Chondrocyte (in vitro differentiated cells): ENCODE data around the gene POU5F2. TPM values are rescaled to one million over a fixed set of nuclear protein-coding genes. Genes with fewer than 3 reads are reported as not detected.

Source experiments
- DNase-seq: peaks from one replicate; pipeline ENCODE4 v3.0.0; 2021; ENCODE audit warnings: mixed read lengths, low spot score
- H3K27ac Mint-ChIP-seq: one replicate; pipeline ENCODE4 v1.8.0; 2021; ENCODE audit warnings: mild to moderate bottlenecking, moderate library complexity, mixed read lengths; ENCODE audit not compliant: unreplicated experiment
- H3K27me3 Mint-ChIP-seq: 2 replicates; pipeline ENCODE4 v1.8.0; 2021; ENCODE audit warnings: low read depth, mixed read lengths
- H3K36me3 Mint-ChIP-seq: 2 replicates; pipeline ENCODE4 v1.8.0; 2021; ENCODE audit warnings: low read depth, mixed read lengths
- H3K4me1 Mint-ChIP-seq: 2 replicates; pipeline ENCODE4 v1.8.0; 2021; ENCODE audit warnings: low read depth, mild to moderate bottlenecking, mixed read lengths
- H3K4me3 Mint-ChIP-seq: one replicate; pipeline ENCODE4 v1.8.0; 2021; ENCODE audit warnings: mild to moderate bottlenecking, moderate library complexity, mixed read lengths; ENCODE audit not compliant: unreplicated experiment
- H3K9me3 Mint-ChIP-seq: 2 replicates; pipeline ENCODE4 v1.8.0; 2021; ENCODE audit warnings: low read depth, mixed read lengths
- total RNA-seq: library from RNA; stranded (reverse); gene quantifications from 3 replicates; pipeline ENCODE4 v1.2.1, GENCODE V29; 2021
- TF ChIP-seq, protein P1 (sequence below): fragments of 200-600 bp; sonication (generic); IDR thresholded peaks from 2 replicates; pipeline ENCODE4 v1.5.0; 2021; ENCODE audit warnings: antibody characterized with exemption, mild to moderate bottlenecking, moderate library complexity

POU5F2 gene
- total RNA-seq, 1 donor from 2014 or later, result 0.45 TPM

DNA sequence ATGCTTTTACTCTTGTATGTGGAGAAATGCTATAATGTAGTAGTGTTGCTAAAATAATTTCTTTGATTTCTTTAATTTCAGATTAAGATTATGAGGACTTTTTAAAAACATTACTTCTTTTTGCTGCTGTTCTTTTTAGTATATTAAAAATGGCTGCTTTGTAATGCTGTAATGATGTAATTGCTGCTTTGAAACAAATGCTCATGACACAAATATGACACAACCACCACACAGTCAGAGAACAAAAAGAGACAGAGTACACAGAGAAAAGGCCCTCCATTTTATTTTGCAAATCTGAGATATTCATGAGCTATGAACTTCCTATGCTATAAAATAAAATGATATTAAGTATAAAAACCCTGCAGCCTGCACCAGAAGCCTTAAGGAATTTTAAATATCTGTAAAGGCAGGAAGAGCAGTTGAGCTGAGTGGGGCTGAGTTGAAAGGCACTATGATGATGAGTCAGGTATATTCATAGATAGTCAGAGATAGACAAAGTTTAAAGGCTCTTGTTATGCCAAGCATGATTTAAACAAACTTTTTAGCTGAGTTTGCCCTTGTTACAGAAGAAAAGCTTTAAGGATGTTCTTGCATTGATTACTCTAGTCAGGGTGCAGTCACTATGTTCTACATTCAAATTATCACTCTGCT, 5.1 kb upstream of the POU5F2 start:
- Mint-ChIP-seq H3K9me3 (no peaks in the 10 kb centered on the region), H3K4me1 (peaks cover 7% of the 10 kb centered on the region), H3K27ac (peak overlapping the region; percentile 14), H3K36me3 (peaks cover 1% of the 10 kb centered on the region), H3K27me3 (no peaks in the 10 kb centered on the region), H3K4me3 (no peak overlapping the region)
- TF ChIP-seq, protein P1, sequence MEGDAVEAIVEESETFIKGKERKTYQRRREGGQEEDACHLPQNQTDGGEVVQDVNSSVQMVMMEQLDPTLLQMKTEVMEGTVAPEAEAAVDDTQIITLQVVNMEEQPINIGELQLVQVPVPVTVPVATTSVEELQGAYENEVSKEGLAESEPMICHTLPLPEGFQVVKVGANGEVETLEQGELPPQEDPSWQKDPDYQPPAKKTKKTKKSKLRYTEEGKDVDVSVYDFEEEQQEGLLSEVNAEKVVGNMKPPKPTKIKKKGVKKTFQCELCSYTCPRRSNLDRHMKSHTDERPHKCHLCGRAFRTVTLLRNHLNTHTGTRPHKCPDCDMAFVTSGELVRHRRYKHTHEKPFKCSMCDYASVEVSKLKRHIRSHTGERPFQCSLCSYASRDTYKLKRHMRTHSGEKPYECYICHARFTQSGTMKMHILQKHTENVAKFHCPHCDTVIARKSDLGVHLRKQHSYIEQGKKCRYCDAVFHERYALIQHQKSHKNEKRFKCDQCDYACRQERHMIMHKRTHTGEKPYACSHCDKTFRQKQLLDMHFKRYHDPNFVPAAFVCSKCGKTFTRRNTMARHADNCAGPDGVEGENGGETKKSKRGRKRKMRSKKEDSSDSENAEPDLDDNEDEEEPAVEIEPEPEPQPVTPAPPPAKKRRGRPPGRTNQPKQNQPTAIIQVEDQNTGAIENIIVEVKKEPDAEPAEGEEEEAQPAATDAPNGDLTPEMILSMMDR, result no peak
- no peak for DNase-seq

DNA sequence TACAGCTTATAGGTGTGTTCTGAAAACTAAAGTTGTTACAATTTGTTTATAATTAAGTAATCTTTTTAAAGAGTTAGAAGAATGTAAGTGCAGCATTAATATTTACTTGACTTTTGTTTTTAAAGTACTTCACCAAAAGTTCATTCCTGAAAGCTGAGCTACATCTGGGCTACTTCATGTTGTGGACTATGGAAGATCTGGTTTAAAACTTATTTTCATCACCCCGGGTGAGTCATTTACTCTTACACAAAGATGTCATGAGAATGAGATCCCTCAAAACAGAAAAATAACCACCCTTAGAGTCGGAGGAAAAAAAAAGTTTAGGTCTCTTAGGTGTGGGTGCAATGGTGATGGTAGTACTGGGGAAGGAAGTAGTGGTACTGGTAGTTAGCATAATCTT, 5.1 kb downstream of the POU5F2 start:
- TF ChIP-seq, protein P1, result no peak
- H3K4me1 Mint-ChIP-seq, result peaks cover 7% of the 10 kb centered on the region
- no peak for DNase-seq
- no peak overlapping the region for H3K4me3 Mint-ChIP-seq
- no peak overlapping the region for H3K27ac Mint-ChIP-seq
- peaks cover 10% of the 10 kb centered on the region for H3K9me3 Mint-ChIP-seq
- H3K27me3 Mint-ChIP-seq, result no peaks in the 10 kb centered on the region
- H3K36me3 Mint-ChIP-seq, result no peaks in the 10 kb centered on the region

DNA sequence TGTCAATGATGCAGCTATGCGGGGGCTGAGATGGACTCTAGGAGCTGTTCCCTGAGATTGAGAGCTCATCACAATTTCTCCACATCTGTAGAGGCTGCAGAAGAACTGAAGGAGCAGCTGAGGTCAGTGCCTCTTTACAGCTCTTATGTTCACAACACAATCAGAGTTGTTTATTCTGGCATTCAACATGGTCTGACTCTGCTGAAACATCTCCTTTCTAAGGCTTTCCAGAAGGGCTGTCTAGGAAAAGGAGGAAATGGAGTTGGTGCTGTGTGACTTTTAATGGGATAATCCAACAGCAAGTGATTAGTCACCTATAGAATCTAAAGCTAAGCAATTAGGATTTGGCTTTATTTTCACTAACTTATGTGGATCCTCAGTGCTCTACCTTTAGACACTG, 6.0 kb downstream of the POU5F2 start:
- H3K27ac Mint-ChIP-seq, result no peak overlapping the region
- no peak for DNase-seq
- H3K9me3 Mint-ChIP-seq, result peaks cover 10% of the 10 kb centered on the region
- no peak overlapping the region for H3K4me3 Mint-ChIP-seq
- TF ChIP-seq, protein P1, result no peak
- no peaks in the 10 kb centered on the region for H3K27me3 Mint-ChIP-seq
- H3K36me3 Mint-ChIP-seq, result no peaks in the 10 kb centered on the region
- H3K4me1 Mint-ChIP-seq, result peaks cover 7% of the 10 kb centered on the region

DNA sequence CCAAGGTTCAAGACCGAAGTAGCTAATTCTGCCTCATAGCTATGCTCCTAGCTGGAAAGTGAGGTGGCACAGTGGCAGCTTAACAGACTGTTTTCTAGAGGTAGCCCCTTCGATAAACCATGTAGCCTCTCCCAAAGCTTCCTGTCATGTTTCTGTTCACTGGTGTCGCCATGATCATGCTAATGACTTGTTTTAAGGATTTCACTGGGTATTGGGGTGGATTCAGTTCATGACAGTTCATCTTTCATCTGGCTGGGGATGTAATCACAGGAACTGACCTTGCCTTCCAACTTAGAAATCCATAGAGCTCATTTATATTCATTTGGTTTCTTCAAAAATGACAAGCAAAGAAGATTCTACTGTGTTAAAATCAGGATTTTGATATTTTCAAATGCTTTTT, 9.4 kb downstream of the POU5F2 start:
- Mint-ChIP-seq H3K4me3 (no peak overlapping the region), H3K36me3 (peaks cover 3% of the 10 kb centered on the region), H3K27ac (no peak overlapping the region), H3K27me3 (no peaks in the 10 kb centered on the region), H3K4me1 (peaks cover 7% of the 10 kb centered on the region), H3K9me3 (no peaks in the 10 kb centered on the region)
- TF ChIP-seq, protein P1, result no peak
- DNase-seq, result no peak

DNA sequence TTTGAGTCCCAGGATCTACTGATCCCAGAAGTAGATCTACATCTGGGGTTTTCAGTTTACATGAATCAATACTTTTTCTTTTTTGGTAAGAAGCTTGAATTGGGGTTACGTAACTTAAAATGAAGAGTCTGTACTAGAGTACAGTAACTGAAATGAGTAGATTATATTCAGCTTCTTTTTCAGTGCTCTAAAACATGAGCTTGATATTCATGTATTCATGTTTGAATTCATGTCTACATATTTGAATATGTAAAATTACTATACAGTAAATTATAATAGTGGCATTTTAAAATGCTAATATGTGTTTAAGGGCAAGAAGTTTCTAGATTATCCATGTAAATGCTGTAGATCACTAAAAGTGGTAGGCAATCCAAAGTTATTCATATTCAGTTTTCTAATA, 14.8 kb downstream of the POU5F2 start:
- Mint-ChIP-seq H3K9me3 (no peaks in the 10 kb centered on the region), H3K27me3 (no peaks in the 10 kb centered on the region), H3K27ac (no peak overlapping the region), H3K4me1 (no peaks in the 10 kb centered on the region), H3K36me3 (peaks cover 3% of the 10 kb centered on the region), H3K4me3 (no peak overlapping the region)
- DNase-seq, result no peak
- TF ChIP-seq, protein P1, result no peak
